HEK293 (cell line): Measurements from ENCODE around the gene HIPK1.

ENCODE experiments used
- CTCF ChIA-PET: fragments of 350-600 bp; formaldehyde crosslinking; extraction: SDS; loops from one replicate; lab custom pipeline; 2021; ENCODE audit warnings: antibody characterized with exemption; lab: Yijun Ruan, JAX
- POLR2A ChIA-PET: fragments of 300-600 bp; formaldehyde crosslinking; extraction: SDS; loops from one replicate; lab custom pipeline; 2020; ENCODE audit warnings: antibody characterized with exemption, inconsistent platforms; lab: Yijun Ruan, JAX
- H3K27ac ChIP-seq: fragments of 200-500 bp; sonication (Bioruptor generic); 2 replicates; pipeline ENCODE4 v1.5.1; 2014; ENCODE audit warnings: low read depth, low read length, control low read depth, inconsistent platforms; ENCODE audit errors: extremely low read depth
- H3K36me3 ChIP-seq, 2 experiments: fragments of 200-500 bp in 1 of 2; sonication (Bioruptor generic) in 1 of 2; 1 replicate in 1 of 2; 2 replicates in 1 of 2; pipeline ENCODE4 v1.5.1; 2014 to 2017; ENCODE audit warnings: inconsistent platforms in 2 of 2, low read length in 2 of 2; ENCODE audit not compliant: control insufficient read depth in 2 of 2, insufficient read depth in 1 of 2
- H3K4me1 ChIP-seq: fragments of 200-500 bp; sonication (Bioruptor generic); 2 replicates; pipeline ENCODE4 v1.5.1; 2014; ENCODE audit warnings: mild to moderate bottlenecking, low read length, inconsistent platforms; ENCODE audit not compliant: control insufficient read depth, insufficient read depth
- H3K4me3 ChIP-seq: 2 replicates; pipeline ENCODE4 v1.5.1; 2011; ENCODE audit warnings: low read depth, mild to moderate bottlenecking, control low read depth, low read length, moderate library complexity
- H3K9me3 ChIP-seq: fragments of 200-500 bp; sonication (Bioruptor generic); 2 replicates; pipeline ENCODE4 v1.5.1; 2014; ENCODE audit warnings: low read depth, low read length, inconsistent platforms; ENCODE audit not compliant: control insufficient read depth, insufficient read depth
- ATF2 ChIP-seq: fragments of 450-650 bp; formaldehyde crosslinking; IDR thresholded peaks from 2 replicates; pipeline ENCODE4 v1.5.1; 2016; ENCODE audit warnings: missing biosample characterization, missing genetic modification characterization, low read depth
- GLI4 ChIP-seq: fragments of 450-650 bp; formaldehyde crosslinking; IDR thresholded peaks from 2 replicates; pipeline ENCODE4 v1.5.1; 2016; ENCODE audit warnings: missing biosample characterization, missing genetic modification characterization
- SP3 ChIP-seq: fragments of 450-650 bp; formaldehyde crosslinking; IDR thresholded peaks from 2 replicates; pipeline ENCODE4 v1.5.1; 2016; ENCODE audit warnings: missing biosample characterization, missing genetic modification characterization
- ZBTB48 ChIP-seq: fragments of 450-650 bp; formaldehyde crosslinking; IDR thresholded peaks from 2 replicates; pipeline ENCODE4 v1.5.1; 2016; ENCODE audit warnings: missing biosample characterization, missing genetic modification characterization
- ZBTB8A ChIP-seq: fragments of 450-650 bp; formaldehyde crosslinking; IDR thresholded peaks from 2 replicates; pipeline ENCODE4 v1.5.1; 2016; ENCODE audit warnings: missing biosample characterization, missing genetic modification characterization
- ZFP37 ChIP-seq: fragments of 450-650 bp; formaldehyde crosslinking; IDR thresholded peaks from 2 replicates; pipeline ENCODE4 v1.5.1; 2016; ENCODE audit warnings: missing biosample characterization, missing genetic modification characterization
- ZIC2 ChIP-seq: fragments of 450-650 bp; formaldehyde crosslinking; IDR thresholded peaks from 2 replicates; pipeline ENCODE4 v1.5.1; 2016; ENCODE audit warnings: missing biosample characterization, missing genetic modification characterization
- ZNF18 ChIP-seq: fragments of 450-650 bp; formaldehyde crosslinking; IDR thresholded peaks from 2 replicates; pipeline ENCODE4 v1.5.1; 2016; ENCODE audit warnings: missing biosample characterization, missing genetic modification characterization
- ZNF19 ChIP-seq: fragments of 450-650 bp; formaldehyde crosslinking; IDR thresholded peaks from 2 replicates; pipeline ENCODE4; 2016; ENCODE audit warnings: missing biosample characterization, missing genetic modification characterization, low read depth
- ZNF211 ChIP-seq: fragments of 450-650 bp; formaldehyde crosslinking; IDR thresholded peaks from 2 replicates; pipeline ENCODE4 v1.5.1; 2016; ENCODE audit warnings: low read depth, missing biosample characterization, missing genetic modification characterization
- ZNF223 ChIP-seq: fragments of 450-650 bp; formaldehyde crosslinking; IDR thresholded peaks from 2 replicates; pipeline ENCODE4 v1.5.1; 2016; ENCODE audit warnings: missing biosample characterization, missing genetic modification characterization
- ZNF302 ChIP-seq: fragments of 450-650 bp; formaldehyde crosslinking; IDR thresholded peaks from 2 replicates; pipeline ENCODE4 v1.5.1; 2016; ENCODE audit warnings: missing biosample characterization, missing genetic modification characterization, low read depth
- ZNF354C ChIP-seq: fragments of 450-650 bp; formaldehyde crosslinking; IDR thresholded peaks from 2 replicates; pipeline ENCODE4 v1.5.1; 2016; ENCODE audit warnings: missing biosample characterization, missing genetic modification characterization, low read depth, borderline replicate concordance
- ZNF391 ChIP-seq: fragments of 450-650 bp; formaldehyde crosslinking; IDR thresholded peaks from 2 replicates; pipeline ENCODE4 v1.5.1; 2016; ENCODE audit warnings: low read depth, missing biosample characterization, missing genetic modification characterization, borderline replicate concordance
- ZNF585B ChIP-seq: fragments of 450-650 bp; formaldehyde crosslinking; IDR thresholded peaks from 2 replicates; pipeline ENCODE4 v1.5.1; 2016; ENCODE audit warnings: missing biosample characterization, missing genetic modification characterization
- ZNF624 ChIP-seq: fragments of 450-650 bp; formaldehyde crosslinking; IDR thresholded peaks from 2 replicates; pipeline ENCODE4 v1.5.1; 2017; ENCODE audit warnings: missing biosample characterization, missing genetic modification characterization
- ZNF658 ChIP-seq: fragments of 450-650 bp; formaldehyde crosslinking; IDR thresholded peaks from 2 replicates; pipeline ENCODE4; 2016; ENCODE audit warnings: missing biosample characterization, missing genetic modification characterization
- ZNF76 ChIP-seq: fragments of 450-650 bp; formaldehyde crosslinking; IDR thresholded peaks from 2 replicates; pipeline ENCODE4; 2016; ENCODE audit warnings: low read depth, missing biosample characterization, missing genetic modification characterization, borderline replicate concordance
- ZNF777 ChIP-seq: fragments of 450-650 bp; formaldehyde crosslinking; IDR thresholded peaks from 2 replicates; pipeline ENCODE4 v1.5.1; 2017; ENCODE audit warnings: missing biosample characterization, missing genetic modification characterization, borderline replicate concordance
- ZNF792 ChIP-seq: fragments of 450-650 bp; formaldehyde crosslinking; IDR thresholded peaks from 2 replicates; pipeline ENCODE4 v1.5.1; 2016; ENCODE audit warnings: missing biosample characterization, missing genetic modification characterization
- ZSCAN16 ChIP-seq: fragments of 450-650 bp; formaldehyde crosslinking; IDR thresholded peaks from 2 replicates; pipeline ENCODE4 v1.5.1; 2016; ENCODE audit warnings: missing biosample characterization, missing genetic modification characterization
- TF ChIP-seq, protein P1 (sequence below): fragments of 450-650 bp; formaldehyde crosslinking; IDR thresholded peaks from 2 replicates; pipeline ENCODE4 v1.5.1; 2016; ENCODE audit warnings: missing biosample characterization, missing genetic modification characterization, low read depth
- TF ChIP-seq, protein P2 (sequence below): fragments of 450-650 bp; formaldehyde crosslinking; IDR thresholded peaks from 2 replicates; pipeline ENCODE4 v1.5.1; 2016; ENCODE audit warnings: missing biosample characterization, missing genetic modification characterization
- TF ChIP-seq, protein P3 (sequence below): fragments of 450-650 bp; formaldehyde crosslinking; IDR thresholded peaks from 2 replicates; pipeline ENCODE4 v1.5.1; 2016; ENCODE audit warnings: missing biosample characterization, missing genetic modification characterization

HIPK1 gene

GRCh38 chr1:113904674-113905434 is 24.3 kb upstream of the HIPK1 start, which contains the start of the genes AP4B1 and DCLRE1B (continued):
- TF ChIP-seq, protein P1, sequence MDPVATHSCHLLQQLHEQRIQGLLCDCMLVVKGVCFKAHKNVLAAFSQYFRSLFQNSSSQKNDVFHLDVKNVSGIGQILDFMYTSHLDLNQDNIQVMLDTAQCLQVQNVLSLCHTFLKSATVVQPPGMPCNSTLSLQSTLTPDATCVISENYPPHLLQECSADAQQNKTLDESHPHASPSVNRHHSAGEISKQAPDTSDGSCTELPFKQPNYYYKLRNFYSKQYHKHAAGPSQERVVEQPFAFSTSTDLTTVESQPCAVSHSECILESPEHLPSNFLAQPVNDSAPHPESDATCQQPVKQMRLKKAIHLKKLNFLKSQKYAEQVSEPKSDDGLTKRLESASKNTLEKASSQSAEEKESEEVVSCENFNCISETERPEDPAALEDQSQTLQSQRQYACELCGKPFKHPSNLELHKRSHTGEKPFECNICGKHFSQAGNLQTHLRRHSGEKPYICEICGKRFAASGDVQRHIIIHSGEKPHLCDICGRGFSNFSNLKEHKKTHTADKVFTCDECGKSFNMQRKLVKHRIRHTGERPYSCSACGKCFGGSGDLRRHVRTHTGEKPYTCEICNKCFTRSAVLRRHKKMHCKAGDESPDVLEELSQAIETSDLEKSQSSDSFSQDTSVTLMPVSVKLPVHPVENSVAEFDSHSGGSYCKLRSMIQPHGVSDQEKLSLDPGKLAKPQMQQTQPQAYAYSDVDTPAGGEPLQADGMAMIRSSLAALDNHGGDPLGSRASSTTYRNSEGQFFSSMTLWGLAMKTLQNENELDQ (tag by site-specific recombination), result no peak

GRCh38 chr1:113905435-113905861 is 23.7 kb upstream of the HIPK1 start:
- Histone ChIP-seq H3K4me3 (peak overlapping the region; percentile 69), H3K36me3 (peaks cover 15 to 64% of the 10 kb centered on the region in 2 experiments), H3K9me3 (no peaks in the 10 kb centered on the region), H3K27ac (peak overlapping the region; percentile 75), H3K4me1 (no peaks in the 10 kb centered on the region)
- CTCF ChIA-PET, result interaction anchor here (0.7 to 1.7 kb wide), 7 partner anchors 22 to 624 kb away, joined by 3 to 7 read pairs (median 4); partner anchors contain the start of gene HIPK1
- POLR2A ChIA-PET, result interaction anchor here (0.8 to 4.9 kb wide), 6 partner anchors 11 to 1211 kb away, joined by 3 to 84 read pairs (median 5); partner anchors contain the start of genes HIPK1 and RSBN1
- TF ChIP-seq ZNF18 (tag by site-specific recombination), result 0 out of 2 replicates have a peak, but pooled peaks have one; percentile 50
- no peak for TF ChIP-seq ZNF354C (tag by site-specific recombination)
- TF ChIP-seq ZNF391 (tag by site-specific recombination), result peak; percentile 81; the same call in 1 of the 2 replicates
- TF ChIP-seq ZNF76, result no peak; the same call in 1 of the 2 replicates
- TF ChIP-seq ZNF302 (tag by site-specific recombination), result no peak
- no peak for TF ChIP-seq ZNF19 (tag by site-specific recombination)
- TF ChIP-seq ZNF777, result no peak
- TF ChIP-seq, protein P2, sequence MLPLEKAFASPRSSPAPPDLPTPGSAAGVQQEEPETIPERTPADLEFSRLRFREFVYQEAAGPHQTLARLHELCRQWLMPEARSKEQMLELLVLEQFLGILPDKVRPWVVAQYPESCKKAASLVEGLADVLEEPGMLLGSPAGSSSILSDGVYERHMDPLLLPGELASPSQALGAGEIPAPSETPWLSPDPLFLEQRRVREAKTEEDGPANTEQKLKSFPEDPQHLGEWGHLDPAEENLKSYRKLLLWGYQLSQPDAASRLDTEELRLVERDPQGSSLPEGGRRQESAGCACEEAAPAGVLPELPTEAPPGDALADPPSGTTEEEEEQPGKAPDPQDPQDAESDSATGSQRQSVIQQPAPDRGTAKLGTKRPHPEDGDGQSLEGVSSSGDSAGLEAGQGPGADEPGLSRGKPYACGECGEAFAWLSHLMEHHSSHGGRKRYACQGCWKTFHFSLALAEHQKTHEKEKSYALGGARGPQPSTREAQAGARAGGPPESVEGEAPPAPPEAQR, result no peak; the same call in 1 of the 2 replicates
- no peak for TF ChIP-seq ZFP37 (tag by site-specific recombination)
- TF ChIP-seq GLI4 (tag by site-specific recombination), result no peak; the same call in 1 of the 2 replicates
- TF ChIP-seq ZBTB8A (tag by site-specific recombination), result peak; percentile 92
- no peak; the same call in 1 of the 2 replicates for TF ChIP-seq ZSCAN16 (tag by site-specific recombination)
- TF ChIP-seq SP3, result no peak
- no peak for TF ChIP-seq ZNF658 (tag by site-specific recombination)
- no peak for TF ChIP-seq ZNF624 (tag by site-specific recombination)
- no peak for TF ChIP-seq ZNF585B
- TF ChIP-seq ATF2 (tag by site-specific recombination), result no peak
- TF ChIP-seq ZNF211, result no peak
- no peak for TF ChIP-seq ZNF223 (tag by site-specific recombination)
- TF ChIP-seq ZIC2 (tag by site-specific recombination), result no peak; the same call in 1 of the 2 replicates
- peak; percentile 34; the same call in 1 of the 2 replicates for TF ChIP-seq ZBTB48
- TF ChIP-seq ZNF792 (tag by site-specific recombination), result no peak
- TF ChIP-seq, protein P3, sequence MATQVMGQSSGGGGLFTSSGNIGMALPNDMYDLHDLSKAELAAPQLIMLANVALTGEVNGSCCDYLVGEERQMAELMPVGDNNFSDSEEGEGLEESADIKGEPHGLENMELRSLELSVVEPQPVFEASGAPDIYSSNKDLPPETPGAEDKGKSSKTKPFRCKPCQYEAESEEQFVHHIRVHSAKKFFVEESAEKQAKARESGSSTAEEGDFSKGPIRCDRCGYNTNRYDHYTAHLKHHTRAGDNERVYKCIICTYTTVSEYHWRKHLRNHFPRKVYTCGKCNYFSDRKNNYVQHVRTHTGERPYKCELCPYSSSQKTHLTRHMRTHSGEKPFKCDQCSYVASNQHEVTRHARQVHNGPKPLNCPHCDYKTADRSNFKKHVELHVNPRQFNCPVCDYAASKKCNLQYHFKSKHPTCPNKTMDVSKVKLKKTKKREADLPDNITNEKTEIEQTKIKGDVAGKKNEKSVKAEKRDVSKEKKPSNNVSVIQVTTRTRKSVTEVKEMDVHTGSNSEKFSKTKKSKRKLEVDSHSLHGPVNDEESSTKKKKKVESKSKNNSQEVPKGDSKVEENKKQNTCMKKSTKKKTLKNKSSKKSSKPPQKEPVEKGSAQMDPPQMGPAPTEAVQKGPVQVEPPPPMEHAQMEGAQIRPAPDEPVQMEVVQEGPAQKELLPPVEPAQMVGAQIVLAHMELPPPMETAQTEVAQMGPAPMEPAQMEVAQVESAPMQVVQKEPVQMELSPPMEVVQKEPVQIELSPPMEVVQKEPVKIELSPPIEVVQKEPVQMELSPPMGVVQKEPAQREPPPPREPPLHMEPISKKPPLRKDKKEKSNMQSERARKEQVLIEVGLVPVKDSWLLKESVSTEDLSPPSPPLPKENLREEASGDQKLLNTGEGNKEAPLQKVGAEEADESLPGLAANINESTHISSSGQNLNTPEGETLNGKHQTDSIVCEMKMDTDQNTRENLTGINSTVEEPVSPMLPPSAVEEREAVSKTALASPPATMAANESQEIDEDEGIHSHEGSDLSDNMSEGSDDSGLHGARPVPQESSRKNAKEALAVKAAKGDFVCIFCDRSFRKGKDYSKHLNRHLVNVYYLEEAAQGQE (tag by site-specific recombination), result peak; percentile 52; the same call in 1 of the 2 replicates
